SK-N-MC (cell line): Measurements from ENCODE around the gene R3HCC1L.

Source experiments
- EZH2 ChIP-seq: fragments of 200-600 bp; sonication (generic); IDR thresholded peaks from one replicate; pipeline ENCODE4 v1.6.1; 2017; ENCODE audit warnings: antibody characterized with exemption
- POLR2AphosphoS5 ChIP-seq: IDR thresholded peaks from 2 replicates; pipeline ENCODE4 v1.6.1; 2012; ENCODE audit warnings: mild to moderate bottlenecking, low read depth, low read length, borderline replicate concordance

- no peak for TF ChIP-seq POLR2AphosphoS5
- TF ChIP-seq EZH2: no peak
These were observed 43.6 kb upstream of the R3HCC1L start for GRCh38 chr10:98090822-98091221.
